ENCODE results near the gene CCDC186.

- TF ChIP-seq TAF1 (IDR thresholded peaks at IDR 0.05; ENCODE audit: low read depth, low read length) (no peak), POLR2A (IDR thresholded peaks at IDR 0.05; ENCODE audit: low read depth, low read length) (no peak), POLR2AphosphoS5 (IDR thresholded peaks at IDR 0.05; ENCODE audit: low read depth, low read length) (no peak)
Observed at GRCh38 chr10:114181971-114182370, 8.0 kb upstream of the CCDC186 start.

All from GM12891 (cell line).